ENCODE results near the gene PRDM2. TPM values are rescaled to one million over a fixed set of nuclear protein-coding genes. Genes with fewer than 3 reads are reported as not detected.

The PRDM2 gene
- polyA plus RNA-seq, 1 donor (not counting 4 experiments of a cell fraction or from before 2014, with no cell fraction given) = 13.8 TPM

DNA sequence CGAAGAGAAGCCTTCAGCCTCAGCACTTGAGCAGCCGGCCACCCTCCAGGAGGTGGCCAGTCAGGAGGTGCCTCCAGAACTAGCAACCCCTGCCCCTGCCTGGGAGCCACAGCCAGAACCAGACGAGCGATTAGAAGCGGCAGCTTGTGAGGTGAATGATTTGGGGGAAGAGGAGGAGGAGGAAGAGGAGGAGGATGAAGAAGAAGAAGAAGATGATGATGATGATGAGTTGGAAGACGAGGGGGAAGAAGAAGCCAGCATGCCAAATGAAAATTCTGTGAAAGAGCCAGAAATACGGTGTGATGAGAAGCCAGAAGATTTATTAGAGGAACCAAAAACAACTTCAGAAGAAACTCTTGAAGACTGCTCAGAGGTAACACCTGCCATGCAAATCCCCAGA is 78.4 kb downstream of the PRDM2 start:
- Histone ChIP-seq H3K27ac (ENCODE audit: control insufficient read depth, insufficient read depth, low read length) (no peak overlapping the region), H3K9me3 (ENCODE audit: control insufficient read depth, low read depth, low read length) (no peaks in the 10 kb centered on the region), H2AFZ (ENCODE audit: control insufficient read depth, low read length) (no peak overlapping the region), H3K36me3 (ENCODE audit: control insufficient read depth in 2 of 2, extremely low read depth in 1 of 2, insufficient read depth in 2 of 2, low read length in 2 of 2) (peaks cover 26 to 51% of the 10 kb centered on the region in 2 experiments), H3K4me2 (ENCODE audit: control insufficient read depth, extremely low read depth, insufficient read depth, low read depth, low read length) (no peak overlapping the region), H3K9ac (ENCODE audit: control insufficient read depth, extremely low read depth, insufficient read depth, low read length) (no peak overlapping the region), H3K9me1 (ENCODE audit: control insufficient read depth, extremely low read depth, insufficient read depth, low read length) (no peaks in the 10 kb centered on the region), H4K20me1 (ENCODE audit: control insufficient read depth, extremely low read depth, insufficient read depth, low read length) (peaks cover 5% of the 10 kb centered on the region), H3K4me3 (ENCODE audit: control insufficient read depth in 2 of 3, extremely low read depth in 1 of 3, insufficient read depth in 2 of 3, low read depth in 1 of 3, low read length in 3 of 3) (no peak overlapping the region), H3K4me1 (ENCODE audit: control insufficient read depth, extremely low read depth, insufficient read depth, low read length) (peaks cover 14% of the 10 kb centered on the region), H3K27me3 (ENCODE audit: control insufficient read depth, extremely low read depth, insufficient read depth, low read length) (no peaks in the 10 kb centered on the region), H3K79me2 (ENCODE audit: control insufficient read depth, insufficient read depth, low read length) (peaks cover 46% of the 10 kb centered on the region)
- dilution Hi-C loops (cut with MboI; ENCODE audit: extremely low pct_ligation_motif_present, low sequenced_read_pairs) = no loop called here
- no peak for DNase-seq (ENCODE audit: low read depth, low spot score)
- no peak for TF ChIP-seq EZH2 (IDR thresholded peaks at IDR 0.05; ENCODE audit: low read length)
- TF ChIP-seq, protein P1, sequence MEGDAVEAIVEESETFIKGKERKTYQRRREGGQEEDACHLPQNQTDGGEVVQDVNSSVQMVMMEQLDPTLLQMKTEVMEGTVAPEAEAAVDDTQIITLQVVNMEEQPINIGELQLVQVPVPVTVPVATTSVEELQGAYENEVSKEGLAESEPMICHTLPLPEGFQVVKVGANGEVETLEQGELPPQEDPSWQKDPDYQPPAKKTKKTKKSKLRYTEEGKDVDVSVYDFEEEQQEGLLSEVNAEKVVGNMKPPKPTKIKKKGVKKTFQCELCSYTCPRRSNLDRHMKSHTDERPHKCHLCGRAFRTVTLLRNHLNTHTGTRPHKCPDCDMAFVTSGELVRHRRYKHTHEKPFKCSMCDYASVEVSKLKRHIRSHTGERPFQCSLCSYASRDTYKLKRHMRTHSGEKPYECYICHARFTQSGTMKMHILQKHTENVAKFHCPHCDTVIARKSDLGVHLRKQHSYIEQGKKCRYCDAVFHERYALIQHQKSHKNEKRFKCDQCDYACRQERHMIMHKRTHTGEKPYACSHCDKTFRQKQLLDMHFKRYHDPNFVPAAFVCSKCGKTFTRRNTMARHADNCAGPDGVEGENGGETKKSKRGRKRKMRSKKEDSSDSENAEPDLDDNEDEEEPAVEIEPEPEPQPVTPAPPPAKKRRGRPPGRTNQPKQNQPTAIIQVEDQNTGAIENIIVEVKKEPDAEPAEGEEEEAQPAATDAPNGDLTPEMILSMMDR (optimal IDR thresholded peaks at IDR 0.05 in 1 of 3, IDR thresholded peaks at IDR 0.05 in 1 of 3, conservative IDR thresholded peaks at IDR 0.05 in 1 of 3; ENCODE audit: extremely low read depth in 1 of 3, insufficient read depth in 2 of 3, low read length in 3 of 3) = no peak
- FAIRE-seq = no peak

DNA sequence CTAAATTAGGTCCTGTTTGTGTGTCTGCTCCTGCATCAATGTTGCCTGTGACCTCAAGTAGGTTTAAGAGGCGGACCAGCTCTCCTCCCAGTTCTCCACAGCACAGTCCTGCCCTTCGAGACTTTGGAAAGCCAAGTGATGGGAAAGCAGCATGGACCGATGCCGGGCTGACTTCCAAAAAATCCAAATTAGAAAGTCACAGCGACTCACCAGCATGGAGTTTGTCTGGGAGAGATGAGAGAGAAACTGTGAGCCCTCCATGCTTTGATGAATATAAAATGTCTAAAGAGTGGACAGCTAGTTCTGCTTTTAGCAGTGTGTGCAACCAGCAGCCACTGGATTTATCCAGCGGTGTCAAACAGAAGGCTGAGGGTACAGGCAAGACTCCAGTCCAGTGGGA is 79.9 kb downstream of the PRDM2 start:
- Histone ChIP-seq H3K27ac (ENCODE audit: control insufficient read depth, insufficient read depth, low read length) (no peak overlapping the region), H3K9me1 (ENCODE audit: control insufficient read depth, extremely low read depth, insufficient read depth, low read length) (peaks cover 2% of the 10 kb centered on the region), H3K36me3 (ENCODE audit: control insufficient read depth in 2 of 2, extremely low read depth in 1 of 2, insufficient read depth in 2 of 2, low read length in 2 of 2) (peaks cover 28 to 53% of the 10 kb centered on the region in 2 experiments), H2AFZ (ENCODE audit: control insufficient read depth, low read length) (no peak overlapping the region), H3K4me2 (ENCODE audit: control insufficient read depth, extremely low read depth, insufficient read depth, low read depth, low read length) (no peak overlapping the region), H4K20me1 (ENCODE audit: control insufficient read depth, extremely low read depth, insufficient read depth, low read length) (peaks cover 10% of the 10 kb centered on the region), H3K79me2 (ENCODE audit: control insufficient read depth, insufficient read depth, low read length) (peaks cover 56% of the 10 kb centered on the region), H3K9me3 (ENCODE audit: control insufficient read depth, low read depth, low read length) (no peaks in the 10 kb centered on the region), H3K9ac (ENCODE audit: control insufficient read depth, extremely low read depth, insufficient read depth, low read length) (no peak overlapping the region), H3K27me3 (ENCODE audit: control insufficient read depth, extremely low read depth, insufficient read depth, low read length) (no peaks in the 10 kb centered on the region), H3K4me1 (ENCODE audit: control insufficient read depth, extremely low read depth, insufficient read depth, low read length) (peaks cover 19% of the 10 kb centered on the region), H3K4me3 (ENCODE audit: control insufficient read depth in 2 of 3, extremely low read depth in 1 of 3, insufficient read depth in 2 of 3, low read depth in 1 of 3, low read length in 3 of 3) (no peak overlapping the region)
- dilution Hi-C loops (cut with MboI; ENCODE audit: extremely low pct_ligation_motif_present, low sequenced_read_pairs) = no loop called here
- DNase-seq (ENCODE audit: low read depth, low spot score) (no peak), FAIRE-seq (no peak)
- TF ChIP-seq EZH2 (IDR thresholded peaks at IDR 0.05; ENCODE audit: low read length) = no peak
- TF ChIP-seq, protein P1 (optimal IDR thresholded peaks at IDR 0.05 in 1 of 3, IDR thresholded peaks at IDR 0.05 in 1 of 3, conservative IDR thresholded peaks at IDR 0.05 in 1 of 3; ENCODE audit: extremely low read depth in 1 of 3, insufficient read depth in 2 of 3, low read length in 3 of 3) = no peak

All from keratinocyte (primary cell).